Panc1 (cell line): ENCODE data around the gene PPP1R3F. TPM values are rescaled to one million over a fixed set of nuclear protein-coding genes. Genes with fewer than 3 reads are reported as not detected.

Source experiments
- ATAC-seq: fragments of 200-7000 bp; cut with Tn5 transposase; 2 replicates; pipeline ENCODE4 v1.9.1; 2020; ENCODE audit warnings: mild to moderate bottlenecking, moderate library complexity
- BruUV-seq: library from RNA; stranded (reverse); fragments of 400-500 nt; replicated peaks from 2 replicates; lab custom pipeline; 2021; lab: Mats Ljungman, UMichigan
- CTCF ChIA-PET: fragments of 300-600 bp; sonication (Branson Sonifier 250); formaldehyde crosslinking; loops from one replicate; lab custom pipeline; 2022; ENCODE audit warnings: antibody characterized with exemption; lab: Charles Lee
- POLR2A ChIA-PET: fragments of 300-600 bp; sonication (Branson Sonifier 250); formaldehyde crosslinking; loops from one replicate; lab custom pipeline; 2022; ENCODE audit warnings: antibody characterized with exemption; lab: Charles Lee
- DNase-seq: peaks from one replicate; pipeline ENCODE4 v3.0.0-alpha.2; 2010; ENCODE audit warnings: low read depth, low spot score
- H3K27ac ChIP-seq: 2 replicates; pipeline ENCODE4 v1.5.1; 2011; ENCODE audit warnings: mild to moderate bottlenecking, low read length, inconsistent platforms
- H3K27me3 ChIP-seq: fragments of 200-500 bp; sonication (Bioruptor generic); 2 replicates; pipeline ENCODE4 v1.6.0; 2014; ENCODE audit warnings: low read length, inconsistent platforms; ENCODE audit not compliant: control insufficient read depth, insufficient read depth
- H3K36me3 ChIP-seq: fragments of 200-500 bp; sonication (Bioruptor generic); 2 replicates; pipeline ENCODE4 v1.5.1; 2014; ENCODE audit warnings: inconsistent platforms, mild to moderate bottlenecking, low read length, moderate library complexity; ENCODE audit not compliant: control insufficient read depth, insufficient read depth
- H3K4me1 ChIP-seq: 2 replicates; pipeline ENCODE4 v1.5.1; 2011; ENCODE audit warnings: inconsistent platforms, mild to moderate bottlenecking, low read length, moderate library complexity; ENCODE audit not compliant: control insufficient read depth, insufficient read depth
- H3K4me3 ChIP-seq, 2 experiments: 2 replicates each; pipeline ENCODE4 v1.5.1; 2011 to 2012; ENCODE audit warnings: low read depth in 2 of 2, low read length in 2 of 2, mild to moderate bottlenecking in 2 of 2, inconsistent platforms in 1 of 2, moderate library complexity in 1 of 2
- H3K9me3 ChIP-seq: fragments of 200-500 bp; sonication (Bioruptor generic); 2 replicates; pipeline ENCODE4 v1.5.1; 2014; ENCODE audit warnings: low read depth, mild to moderate bottlenecking, inconsistent platforms, low read length, moderate library complexity; ENCODE audit not compliant: control insufficient read depth, insufficient read depth
- CTCF ChIP-seq: fragments of 450-650 bp; IDR thresholded peaks from 2 replicates; pipeline ENCODE4 v1.5.1; 2017; ENCODE audit warnings: mild to moderate bottlenecking
- POLR2AphosphoS5 ChIP-seq: IDR thresholded peaks from 2 replicates; pipeline ENCODE4 v1.6.1; 2012; ENCODE audit warnings: mild to moderate bottlenecking, low read depth, low read length, moderate library complexity
- SIN3A ChIP-seq: IDR thresholded peaks from 2 replicates; pipeline ENCODE4 v1.6.1; 2012; ENCODE audit warnings: low read depth, mild to moderate bottlenecking, low read length, moderate library complexity, borderline replicate concordance; ENCODE audit not compliant: insufficient read depth
- TCF7L2 ChIP-seq: IDR thresholded peaks from 2 replicates; pipeline ENCODE4 v1.6.1; 2011; ENCODE audit warnings: mild to moderate bottlenecking, low read depth, low read length, inconsistent platforms
- in situ Hi-C: cut with HindIII; loops from 2 replicates; pipeline ENCODE4 v1.10.0; 2016; ENCODE audit warnings: low sequenced_read_pairs, low pct_unique_long_range_greater_than_20kb
- intact Hi-C: fragments of 100-400 bp; cut with micrococcal nuclease; formaldehyde crosslinking; loops from one replicate; pipeline ENCODE4 v1.10.0; 2022; ENCODE audit not compliant: unreplicated experiment
- total RNA-seq: library from RNA; stranded (reverse); gene quantifications from one replicate; pipeline ENCODE4 v1.2.1, GENCODE V29; 2021; ENCODE audit not compliant: unreplicated experiment
- TF ChIP-seq, protein P1 (sequence below), 2 experiments: IDR thresholded peaks; 2 replicates each; pipeline ENCODE4 v1.6.1; 2011 to 2012; ENCODE audit warnings: low read depth in 2 of 2, control low read depth in 1 of 2, low read length in 1 of 2, mild to moderate bottlenecking in 1 of 2, moderate library complexity in 1 of 2; ENCODE audit not compliant: insufficient read depth in 1 of 2

Gene PPP1R3F
- total RNA-seq, 1 experiment from 2014 or later, result 8.3 TPM

- in situ Hi-C loops, result no loop called here
- POLR2A ChIA-PET, result no interaction called here
Observed at GRCh38 chrX:49243166-49243565, 26.4 kb upstream of the PPP1R3F start.

GRCh38 chrX:49244207-49244606 is 25.4 kb upstream of the PPP1R3F start:
- H3K27me3 ChIP-seq, result no peaks in the 10 kb centered on the region
- POLR2A ChIA-PET, result no interaction called here
- BruUV-seq, result no TSS peak
- in situ Hi-C loops, result no loop called here
- ATAC-seq (no peak), DNase-seq (no peak)
- H3K36me3 ChIP-seq, result no peaks in the 10 kb centered on the region
- no peak overlapping the region for H3K27ac ChIP-seq
- H3K9me3 ChIP-seq, result no peaks in the 10 kb centered on the region
- H3K4me3 ChIP-seq, result no peak overlapping the region
- no peak for TF ChIP-seq POLR2AphosphoS5
- TF ChIP-seq SIN3A, result no peak
- TF ChIP-seq CTCF, result no peak
- TF ChIP-seq, protein P1, sequence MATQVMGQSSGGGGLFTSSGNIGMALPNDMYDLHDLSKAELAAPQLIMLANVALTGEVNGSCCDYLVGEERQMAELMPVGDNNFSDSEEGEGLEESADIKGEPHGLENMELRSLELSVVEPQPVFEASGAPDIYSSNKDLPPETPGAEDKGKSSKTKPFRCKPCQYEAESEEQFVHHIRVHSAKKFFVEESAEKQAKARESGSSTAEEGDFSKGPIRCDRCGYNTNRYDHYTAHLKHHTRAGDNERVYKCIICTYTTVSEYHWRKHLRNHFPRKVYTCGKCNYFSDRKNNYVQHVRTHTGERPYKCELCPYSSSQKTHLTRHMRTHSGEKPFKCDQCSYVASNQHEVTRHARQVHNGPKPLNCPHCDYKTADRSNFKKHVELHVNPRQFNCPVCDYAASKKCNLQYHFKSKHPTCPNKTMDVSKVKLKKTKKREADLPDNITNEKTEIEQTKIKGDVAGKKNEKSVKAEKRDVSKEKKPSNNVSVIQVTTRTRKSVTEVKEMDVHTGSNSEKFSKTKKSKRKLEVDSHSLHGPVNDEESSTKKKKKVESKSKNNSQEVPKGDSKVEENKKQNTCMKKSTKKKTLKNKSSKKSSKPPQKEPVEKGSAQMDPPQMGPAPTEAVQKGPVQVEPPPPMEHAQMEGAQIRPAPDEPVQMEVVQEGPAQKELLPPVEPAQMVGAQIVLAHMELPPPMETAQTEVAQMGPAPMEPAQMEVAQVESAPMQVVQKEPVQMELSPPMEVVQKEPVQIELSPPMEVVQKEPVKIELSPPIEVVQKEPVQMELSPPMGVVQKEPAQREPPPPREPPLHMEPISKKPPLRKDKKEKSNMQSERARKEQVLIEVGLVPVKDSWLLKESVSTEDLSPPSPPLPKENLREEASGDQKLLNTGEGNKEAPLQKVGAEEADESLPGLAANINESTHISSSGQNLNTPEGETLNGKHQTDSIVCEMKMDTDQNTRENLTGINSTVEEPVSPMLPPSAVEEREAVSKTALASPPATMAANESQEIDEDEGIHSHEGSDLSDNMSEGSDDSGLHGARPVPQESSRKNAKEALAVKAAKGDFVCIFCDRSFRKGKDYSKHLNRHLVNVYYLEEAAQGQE (IDR thresholded peaks at IDR 0.05; ENCODE audit: insufficient read depth in 1 of 2, low read depth in 2 of 2, low read length in 1 of 2), result no peak
- TF ChIP-seq TCF7L2, result no peak
- CTCF ChIA-PET, result no interaction called here
- intact Hi-C loops, result no loop called here
- H3K4me1 ChIP-seq, result no peaks in the 10 kb centered on the region

More at GRCh38 chrX:49243166-49243565, 26.4 kb upstream of the PPP1R3F start:
- H3K4me1 ChIP-seq, result no peaks in the 10 kb centered on the region
- no peaks in the 10 kb centered on the region for H3K9me3 ChIP-seq
- intact Hi-C loops, result no loop called here
- H3K36me3 ChIP-seq, result no peaks in the 10 kb centered on the region
- ATAC-seq, result no peak
- TF ChIP-seq SIN3A (no peak), CTCF (no peak), POLR2AphosphoS5 (no peak), TCF7L2 (no peak)
- TF ChIP-seq, protein P1 (IDR thresholded peaks at IDR 0.05; ENCODE audit: insufficient read depth in 1 of 2, low read depth in 2 of 2, low read length in 1 of 2), result no peak
- no peak overlapping the region for H3K4me3 ChIP-seq
- DNase-seq, result no peak
- BruUV-seq, result no TSS peak
- CTCF ChIA-PET, result no interaction called here
- no peak overlapping the region for H3K27ac ChIP-seq
- no peaks in the 10 kb centered on the region for H3K27me3 ChIP-seq
